HG03469 (cell line): Measurements from ENCODE around the gene MIEF2.

Experiments used
- ATAC-seq: cut with Tn5 transposase; IDR thresholded peaks from one replicate; pipeline ENCODE4 v1.9.1; 2021; ENCODE audit warnings: mild to moderate bottlenecking, moderate library complexity, moderate number of reproducible peaks; ENCODE audit not compliant: unreplicated experiment

The MIEF2 gene

DNA sequence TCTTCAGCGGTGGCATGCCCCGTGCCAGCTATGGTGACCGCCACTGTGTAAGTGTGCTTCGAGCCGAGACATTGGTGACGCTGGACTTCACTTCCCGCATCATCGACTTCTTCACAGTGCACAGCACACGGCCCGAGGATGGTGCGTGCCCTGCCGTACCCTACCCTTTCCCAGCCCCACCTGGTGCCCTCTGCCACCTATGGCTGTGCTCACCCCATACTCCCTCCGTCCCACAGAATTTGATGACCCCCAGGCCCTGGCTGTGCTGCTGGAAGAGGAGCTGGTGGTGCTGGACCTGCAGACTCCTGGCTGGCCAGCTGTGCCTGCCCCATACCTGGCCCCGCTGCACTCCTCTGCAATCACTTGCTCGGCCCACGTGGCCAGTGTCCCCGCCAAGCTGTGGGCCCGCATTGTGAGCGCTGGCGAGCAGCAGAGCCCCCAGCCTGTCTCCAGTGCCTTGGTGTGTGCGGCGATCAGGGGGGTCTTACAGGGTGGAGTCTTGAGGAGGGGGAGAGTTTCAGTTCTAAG, 25.5 kb upstream of the MIEF2 start:
- ATAC-seq: no peak

DNA sequence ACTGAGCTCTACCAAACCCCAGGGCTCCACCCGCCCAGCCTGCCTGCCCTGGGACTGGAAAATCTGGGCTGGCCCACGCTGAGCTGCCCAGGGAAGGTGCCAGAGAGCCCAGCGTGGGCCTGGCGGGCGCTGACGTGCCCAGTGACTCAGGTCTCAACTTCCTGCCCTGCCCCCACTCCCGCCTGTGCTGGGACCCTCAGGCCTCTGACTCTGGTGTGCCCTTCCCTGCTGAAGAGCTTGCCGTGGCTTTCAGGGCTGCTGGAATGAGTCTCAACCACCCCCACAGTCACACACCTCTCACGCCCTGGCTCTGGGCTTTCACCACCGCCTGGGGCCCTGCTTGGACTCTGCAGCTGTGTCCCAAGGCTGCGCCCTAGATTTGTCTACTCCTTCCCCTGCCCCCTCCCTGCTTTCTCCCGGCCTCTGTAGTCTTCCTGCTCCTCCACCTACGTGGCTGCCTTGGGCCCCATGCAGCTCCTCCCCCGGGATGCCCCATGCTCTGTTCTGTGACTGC, 24.7 kb upstream of the MIEF2 start:
- ATAC-seq: no peak

DNA sequence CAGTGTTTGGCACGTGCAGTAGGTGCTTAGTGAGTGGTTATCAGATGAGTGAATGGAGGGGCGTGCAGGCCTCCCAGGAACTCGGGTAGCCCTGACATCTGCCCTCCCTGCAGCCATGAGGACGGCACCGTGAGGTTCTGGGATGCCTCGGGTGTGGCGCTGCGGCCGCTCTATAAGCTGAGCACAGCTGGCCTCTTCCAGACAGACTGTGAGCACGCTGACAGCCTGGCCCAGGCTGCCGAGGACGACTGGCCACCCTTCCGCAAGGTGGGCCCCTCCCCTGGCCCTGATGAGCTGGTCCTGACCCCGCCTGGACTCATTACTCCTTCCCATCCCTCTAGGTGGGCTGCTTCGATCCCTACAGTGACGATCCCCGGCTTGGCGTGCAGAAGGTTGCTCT, 24.0 kb upstream of the MIEF2 start:
- no peak for ATAC-seq

GRCh38 chr17:18237461-18237860, 23.0 kb upstream of the MIEF2 start:
- no peak for ATAC-seq

GRCh38 chr17:18238299-18238698, 22.2 kb upstream of the MIEF2 start:
- no peak for ATAC-seq

DNA sequence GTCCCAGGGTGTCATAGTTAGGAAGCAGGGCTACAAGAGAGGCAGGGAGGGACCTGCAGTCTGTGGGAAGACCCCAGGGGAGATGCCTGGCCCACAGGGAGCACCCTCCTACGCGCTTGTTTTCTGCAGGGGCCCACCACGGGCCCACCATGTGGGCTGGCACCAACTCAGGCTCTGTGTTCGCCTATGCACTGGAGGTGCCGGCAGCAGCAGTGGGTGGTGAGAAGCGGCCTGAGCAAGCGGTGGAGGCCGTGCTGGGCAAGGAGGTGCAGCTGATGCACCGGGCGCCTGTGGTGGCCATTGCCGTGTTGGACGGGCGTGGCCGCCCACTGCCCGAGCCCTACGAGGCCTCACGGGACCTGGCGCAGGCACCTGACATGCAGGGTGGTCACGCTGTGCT, 20.0 kb upstream of the MIEF2 start:
- ATAC-seq: no peak

DNA sequence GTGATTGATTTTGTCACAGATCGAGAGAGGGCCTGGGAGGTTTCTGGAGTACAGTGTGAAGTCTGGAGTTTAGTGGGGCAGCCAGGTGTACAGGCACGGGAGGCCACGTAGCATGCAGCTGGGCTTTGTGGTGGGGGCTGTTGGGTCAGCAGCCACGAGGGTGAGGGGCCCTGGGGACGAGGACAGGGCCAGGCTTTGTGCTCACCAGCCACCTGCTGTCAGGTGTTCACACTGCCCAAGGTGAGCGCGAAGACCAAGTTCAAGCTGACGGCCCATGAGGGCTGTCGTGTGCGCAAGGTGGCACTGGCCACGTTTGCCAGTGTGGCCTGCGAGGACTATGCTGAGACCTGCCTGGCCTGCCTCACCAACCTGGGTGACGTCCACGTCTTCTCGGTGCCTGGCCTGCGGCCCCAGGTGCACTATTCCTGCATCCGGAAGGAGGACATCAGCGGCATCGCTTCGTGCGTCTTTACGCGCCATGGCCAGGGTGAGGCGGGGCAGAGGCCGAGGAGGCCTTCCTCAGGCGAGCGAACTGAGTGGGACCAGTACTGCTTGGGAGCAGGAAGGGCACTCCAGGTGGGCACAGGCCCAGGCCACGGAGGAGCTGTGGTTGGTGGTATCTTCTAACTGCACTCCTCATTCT, 19.1 kb upstream of the MIEF2 start:
- no peak for ATAC-seq

GRCh38 chr17:18245038-18245776, 15.3 kb upstream of the MIEF2 start:
- no peak for ATAC-seq

DNA sequence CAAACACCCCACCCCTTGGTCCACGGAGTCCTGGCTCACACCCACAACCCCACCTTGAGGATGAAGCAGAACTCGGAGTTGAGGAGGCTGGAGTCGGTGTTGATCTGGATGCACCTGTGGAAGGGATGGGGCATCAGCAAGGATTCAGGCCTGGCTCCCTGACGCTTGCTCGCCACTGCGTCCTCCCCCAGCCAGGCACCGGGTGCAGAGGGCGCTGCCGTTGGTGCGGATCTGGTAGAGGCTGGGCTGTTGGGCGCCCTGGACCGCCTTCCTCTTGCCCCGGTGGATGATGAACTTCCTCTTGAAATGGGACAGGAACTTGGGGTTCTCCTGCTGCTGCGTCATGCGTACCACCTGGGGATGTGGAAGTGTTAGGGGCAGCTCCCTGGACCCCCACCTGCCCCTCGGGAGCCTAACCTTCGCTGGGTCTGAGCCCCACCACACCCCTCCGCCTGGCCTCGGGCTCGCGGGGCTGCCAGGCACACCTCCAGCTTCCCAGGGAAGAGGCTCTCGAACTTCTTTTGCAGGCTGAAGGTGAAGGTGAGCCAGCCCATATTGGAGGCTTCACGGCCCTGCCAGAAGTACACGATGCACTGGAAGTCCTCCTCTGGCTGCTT, 14.2 kb upstream of the MIEF2 start:
- no peak for ATAC-seq

DNA sequence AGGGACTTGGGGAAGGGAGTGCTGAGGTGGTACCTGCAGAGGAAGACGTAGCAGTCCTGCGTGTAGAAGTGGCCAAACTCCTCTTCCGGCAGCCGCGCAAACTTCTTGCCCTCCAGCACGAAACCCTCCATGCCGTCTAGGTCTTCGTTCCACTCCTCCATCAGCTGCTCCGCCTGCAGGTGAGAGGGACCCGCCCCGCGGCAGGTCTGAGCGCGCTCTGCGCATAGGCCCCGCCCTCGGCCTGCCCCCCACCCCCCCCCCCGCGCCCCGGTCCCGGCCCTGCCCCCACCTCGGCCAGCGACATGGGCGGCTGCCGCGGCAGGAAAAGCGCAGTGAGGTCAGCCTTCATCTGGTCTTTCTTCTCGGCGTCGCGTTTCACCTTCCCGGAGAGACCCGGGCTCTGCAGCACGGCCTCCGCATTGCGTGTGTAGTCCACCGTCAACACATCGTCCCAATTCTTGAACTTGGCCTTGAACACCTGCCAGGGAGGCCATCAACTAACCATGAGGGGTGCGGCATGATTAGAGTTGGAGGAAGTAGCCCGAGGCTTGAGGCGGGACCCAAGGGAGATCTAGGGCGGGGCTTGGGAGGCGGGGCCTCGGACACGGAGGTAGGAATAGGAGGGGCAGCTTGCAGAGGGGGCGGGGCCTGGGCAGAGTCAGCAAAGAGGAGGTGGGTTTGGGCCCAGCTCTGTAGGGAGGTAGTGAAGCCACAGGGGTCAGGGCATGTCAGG, 13.4 kb upstream of the MIEF2 start:
- ATAC-seq: no peak

GRCh38 chr17:18247613-18248001, 12.9 kb upstream of the MIEF2 start:
- no peak for ATAC-seq

DNA sequence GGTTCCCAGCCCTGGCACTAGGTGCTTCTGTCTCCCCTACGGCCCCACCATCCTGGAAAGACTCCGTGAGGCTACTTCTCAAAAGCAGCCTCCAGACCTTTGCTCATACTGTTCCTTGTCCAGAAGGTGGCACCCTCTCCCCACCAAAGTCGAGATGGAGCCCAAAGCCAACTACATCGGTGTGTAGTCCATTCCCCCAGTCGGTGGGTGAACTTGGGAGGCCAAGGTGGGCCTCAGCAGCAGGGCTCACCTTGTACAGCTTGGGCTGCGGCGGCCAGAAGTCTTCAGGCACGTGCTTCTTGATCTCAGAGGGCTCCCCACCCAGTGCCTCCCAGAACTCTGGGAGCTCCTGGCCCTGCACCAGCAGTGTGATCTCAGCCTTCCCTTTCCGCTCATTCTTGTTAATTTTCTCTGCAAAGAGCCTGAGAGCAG, 12.1 kb upstream of the MIEF2 start:
- ATAC-seq: no peak

DNA sequence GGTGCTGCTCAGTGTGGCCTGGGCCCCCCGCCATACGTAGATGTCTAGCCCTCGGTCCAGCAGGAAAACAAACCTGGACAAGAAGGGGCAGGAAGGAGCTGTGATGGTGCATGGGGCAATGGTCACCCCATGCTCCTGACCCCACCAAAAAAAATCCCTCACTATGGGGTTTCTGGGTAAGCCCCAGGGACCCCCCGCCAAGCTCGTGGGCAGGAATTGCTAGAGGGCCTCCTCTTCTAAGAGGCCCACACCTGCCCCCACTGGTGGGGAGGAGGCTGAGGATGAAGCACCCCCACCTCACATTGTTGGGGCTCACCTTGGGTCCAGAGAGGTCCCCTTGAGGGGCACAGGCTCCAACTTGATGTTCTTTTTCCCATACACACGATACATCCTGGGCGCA, 11.7 kb upstream of the MIEF2 start:
- ATAC-seq: no peak

- no peak for ATAC-seq
Observed at GRCh38 chr17:18250259-18250658, 10.2 kb upstream of the MIEF2 start.

DNA sequence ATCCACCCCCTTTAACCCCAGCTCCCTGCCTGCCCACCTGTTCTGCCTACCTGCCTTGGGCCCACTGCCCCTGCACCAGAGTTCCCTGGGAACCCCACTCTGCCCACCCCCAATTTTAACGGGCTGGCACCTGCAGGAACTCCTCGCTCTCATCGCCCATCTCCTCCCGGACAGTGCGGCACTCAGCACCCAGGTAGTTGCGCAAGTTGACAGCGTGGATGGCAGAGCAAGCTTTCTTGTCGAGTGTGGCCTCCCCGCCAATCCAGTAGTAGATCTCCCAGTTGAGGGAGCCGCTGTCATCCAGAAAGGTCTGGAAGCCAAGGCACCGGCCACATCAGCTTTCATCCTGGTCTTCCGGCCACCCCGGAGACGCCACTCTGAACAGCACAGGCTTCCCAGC, 9.8 kb upstream of the MIEF2 start:
- no peak for ATAC-seq

DNA sequence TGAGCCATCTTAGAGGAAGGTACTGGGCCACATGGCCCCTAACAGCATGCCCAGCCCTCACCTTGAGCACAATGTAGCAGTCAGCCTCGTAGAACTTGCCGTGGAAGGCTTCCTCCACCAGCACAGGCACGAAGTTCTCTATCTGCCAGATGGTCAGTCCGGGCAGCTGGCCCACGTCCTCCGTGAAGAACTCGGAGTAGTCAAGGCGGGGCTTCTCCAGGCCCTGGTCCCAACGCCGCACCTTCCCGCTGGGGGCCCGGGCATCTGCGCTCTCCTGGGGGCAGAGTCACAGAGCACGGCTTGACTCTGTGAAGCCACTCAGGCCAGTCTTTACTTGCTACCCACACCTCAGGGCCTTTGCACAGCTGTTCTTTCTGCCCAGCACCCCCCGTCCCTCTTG, 9.3 kb upstream of the MIEF2 start:
- no peak for ATAC-seq

GRCh38 chr17:18252160-18252559, 8.3 kb upstream of the MIEF2 start:
- no peak for ATAC-seq

DNA sequence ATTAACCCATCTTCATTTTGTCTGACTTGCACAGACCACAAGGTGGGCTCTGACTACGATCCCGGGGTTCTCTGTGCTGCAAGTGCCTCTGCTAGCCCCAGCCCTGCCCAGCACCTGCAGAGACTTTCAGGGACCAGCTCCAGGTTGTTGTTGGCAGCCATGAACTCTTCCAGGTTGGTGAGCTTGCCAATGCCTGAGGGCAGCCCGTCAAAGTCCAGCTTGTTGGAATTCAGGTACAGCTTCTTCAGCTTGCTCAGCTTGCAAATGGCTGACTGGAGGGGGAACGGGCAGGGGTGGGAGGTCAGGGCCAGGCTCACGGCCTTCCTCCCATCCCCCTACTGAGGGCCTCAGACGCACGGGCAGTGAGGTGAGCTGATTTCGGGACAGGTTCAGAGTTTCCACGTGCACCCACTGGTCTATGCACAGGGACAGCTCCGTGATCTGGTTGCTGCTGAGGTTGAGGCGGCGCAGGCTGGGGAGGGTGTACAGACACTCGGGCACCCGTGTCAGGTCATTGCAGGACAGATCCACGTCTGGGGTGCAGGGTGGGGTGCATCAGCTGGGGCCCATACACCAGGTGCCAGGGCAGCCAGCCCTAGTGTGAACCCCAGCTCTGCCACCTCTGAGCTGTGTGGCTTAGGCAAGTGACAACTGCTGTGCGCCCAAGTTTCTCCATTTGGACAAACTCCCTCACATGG, 7.1 kb upstream of the MIEF2 start:
- ATAC-seq: no peak

DNA sequence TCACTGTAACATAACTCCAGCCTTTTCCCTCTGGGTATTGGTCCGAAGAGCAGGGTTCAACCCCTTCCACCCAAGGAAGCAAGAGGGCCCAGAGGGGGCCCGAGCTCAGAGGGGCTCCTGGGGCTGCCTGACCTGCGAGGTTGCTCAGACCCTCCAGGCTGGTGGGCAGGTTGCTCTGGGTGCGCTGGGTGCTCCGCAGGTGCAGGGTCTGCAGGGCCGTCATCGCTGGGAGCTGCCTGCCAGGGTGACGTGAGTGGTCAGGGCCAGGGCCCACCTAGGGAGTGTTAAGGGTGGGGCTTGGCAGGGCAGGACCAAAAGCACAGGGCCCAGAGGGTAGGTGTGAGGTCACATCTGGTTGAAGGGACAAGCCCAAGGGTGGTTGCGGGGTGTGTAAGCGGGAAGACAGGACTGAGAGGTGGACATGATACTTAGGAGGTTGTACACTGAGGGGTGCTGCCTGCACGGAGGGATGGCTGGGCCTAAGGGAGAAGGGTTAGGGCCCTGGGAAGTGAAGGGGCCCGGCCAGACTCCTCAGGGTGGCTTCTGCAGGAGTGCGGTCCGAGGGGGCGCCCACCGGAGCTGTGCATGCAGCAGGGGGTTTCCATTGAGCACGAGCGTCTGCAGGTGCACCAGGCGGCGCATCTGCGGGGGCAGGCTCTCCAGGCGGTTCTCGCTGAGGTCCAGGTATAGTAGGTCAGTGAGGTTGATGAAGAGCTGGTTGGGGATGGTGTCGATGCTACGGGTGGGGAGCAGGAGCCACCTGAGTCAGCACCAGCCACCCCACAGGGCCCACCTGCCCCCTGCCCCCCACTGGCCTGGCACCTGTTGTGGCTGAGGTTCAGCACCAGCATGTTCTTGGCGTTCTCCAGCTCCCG, 6.3 kb upstream of the MIEF2 start:
- no peak for ATAC-seq
